H9 (cell line): ENCODE data around the gene CBX5. TPM values are rescaled to one million over a fixed set of nuclear protein-coding genes. Genes with fewer than 3 reads are reported as not detected.

ENCODE experiments used
- DNase-seq: peaks from one replicate; pipeline ENCODE4 v3.0.0-alpha.2; 2017
- H2AFZ ChIP-seq: one replicate; pipeline ENCODE4 v1.6.1; 2013; ENCODE audit warnings: mild to moderate bottlenecking, low read length, control low read depth, moderate library complexity
- H2AK5ac ChIP-seq: 2 replicates; pipeline ENCODE4 v1.6.1; 2013; ENCODE audit warnings: low read length, control low read depth, mixed read lengths; ENCODE audit not compliant: insufficient read length
- H2BK120ac ChIP-seq: one replicate; pipeline ENCODE4 v1.6.1; 2013; ENCODE audit warnings: low read depth, mild to moderate bottlenecking, low read length, control low read depth, inconsistent platforms; ENCODE audit not compliant: poor library complexity, severe bottlenecking
- H2BK12ac ChIP-seq: 2 replicates; pipeline ENCODE4 v1.6.1; 2013; ENCODE audit warnings: low read length, control low read depth, mixed read lengths, low read depth; ENCODE audit not compliant: insufficient read length
- H2BK15ac ChIP-seq: 2 replicates; pipeline ENCODE4 v1.6.1; 2013; ENCODE audit warnings: low read depth, low read length, control low read depth
- H2BK20ac ChIP-seq: one replicate; pipeline ENCODE4 v1.6.1; 2013; ENCODE audit warnings: low read depth, mild to moderate bottlenecking, low read length, control low read depth, inconsistent platforms; ENCODE audit not compliant: poor library complexity, severe bottlenecking
- H2BK5ac ChIP-seq: 2 replicates; pipeline ENCODE4 v1.6.1; 2013; ENCODE audit warnings: low read length, control low read depth, mixed read lengths; ENCODE audit not compliant: insufficient read length
- H3K14ac ChIP-seq: 2 replicates; pipeline ENCODE4 v1.6.1; 2013; ENCODE audit warnings: low read length, control low read depth; ENCODE audit not compliant: insufficient read depth
- H3K18ac ChIP-seq: 2 replicates; pipeline ENCODE4 v1.6.1; 2013; ENCODE audit warnings: low read depth, mild to moderate bottlenecking, mixed read lengths, low read length, control low read depth; ENCODE audit not compliant: insufficient read length
- H3K23ac ChIP-seq: 2 replicates; pipeline ENCODE4 v1.6.1; 2013; ENCODE audit warnings: low read length, control low read depth, mixed read lengths, low read depth; ENCODE audit not compliant: insufficient read length
- H3K23me2 ChIP-seq: 2 replicates; pipeline ENCODE4 v1.6.1; 2013; ENCODE audit warnings: low read depth, mild to moderate bottlenecking, mixed read lengths, low read length, control low read depth; ENCODE audit not compliant: insufficient read length, poor library complexity, severe bottlenecking
- H3K27ac ChIP-seq: 2 replicates; pipeline ENCODE4 v1.5.1; 2013; ENCODE audit warnings: low read length, control low read depth, mixed read lengths, low read depth; ENCODE audit not compliant: insufficient read length
- H3K27me3 ChIP-seq: 2 replicates; pipeline ENCODE4 v1.6.1; 2013; ENCODE audit warnings: low read length, control low read depth, inconsistent platforms; ENCODE audit not compliant: insufficient read depth
- H3K4ac ChIP-seq: 2 replicates; pipeline ENCODE4 v1.6.1; 2013; ENCODE audit warnings: low read depth, mild to moderate bottlenecking, control low read depth, inconsistent platforms, low read length, moderate library complexity
- H3K4me1 ChIP-seq: 2 replicates; pipeline ENCODE4 v1.6.1; 2013; ENCODE audit warnings: low read length, control low read depth, inconsistent platforms; ENCODE audit not compliant: insufficient read depth
- H3K4me2 ChIP-seq: 2 replicates; pipeline ENCODE4 v1.6.1; 2013; ENCODE audit warnings: low read length, control low read depth, mixed read lengths; ENCODE audit not compliant: insufficient read length, insufficient read depth
- H3K56ac ChIP-seq: 2 replicates; pipeline ENCODE4 v1.6.1; 2013; ENCODE audit warnings: low read depth, mild to moderate bottlenecking, mixed read lengths, low read length, control low read depth; ENCODE audit not compliant: insufficient read length
- H3K79me1 ChIP-seq: 2 replicates; pipeline ENCODE4 v1.6.1; 2013; ENCODE audit warnings: low read depth, mild to moderate bottlenecking, moderate library complexity, low read length, control low read depth, inconsistent platforms; ENCODE audit not compliant: insufficient read depth, poor library complexity, severe bottlenecking
- H3K79me2 ChIP-seq: 2 replicates; pipeline ENCODE4 v1.6.1; 2013; ENCODE audit warnings: low read length, control low read depth, inconsistent platforms; ENCODE audit not compliant: insufficient read depth
- H3K9ac ChIP-seq: 2 replicates; pipeline ENCODE4 v1.6.1; 2013; ENCODE audit warnings: low read length, control low read depth, mixed read lengths; ENCODE audit not compliant: insufficient read length; ENCODE audit errors: extremely low read depth
- H3K9me3 ChIP-seq: one replicate; pipeline ENCODE4 v1.6.1; 2013; ENCODE audit warnings: low read depth, low read length, inconsistent platforms; ENCODE audit not compliant: control insufficient read depth
- H3T11ph ChIP-seq: one replicate; pipeline ENCODE4 v1.6.1; 2013; ENCODE audit warnings: mild to moderate bottlenecking, low read length, control low read depth, inconsistent platforms
- H4K20me1 ChIP-seq: one replicate; pipeline ENCODE4 v1.6.1; 2013; ENCODE audit not compliant: control insufficient read depth, insufficient read length, insufficient read depth
- H4K5ac ChIP-seq: 2 replicates; pipeline ENCODE4 v1.6.1; 2013; ENCODE audit warnings: low read depth, mild to moderate bottlenecking, mixed read lengths, low read length, control low read depth; ENCODE audit not compliant: insufficient read length
- H4K8ac ChIP-seq: replicated peaks from 2 replicates; pipeline ENCODE4 v1.6.1; 2013; ENCODE audit warnings: low read length, control low read depth, mixed read lengths, low read depth; ENCODE audit not compliant: insufficient read length
- H4K91ac ChIP-seq: 2 replicates; pipeline ENCODE4 v1.6.1; 2013; ENCODE audit warnings: low read depth, mild to moderate bottlenecking, moderate library complexity, mixed read lengths, low read length, control low read depth; ENCODE audit not compliant: insufficient read length
- H3K27ac Mint-ChIP-seq, 3 experiments: 2 replicates in 2 of 3; 3 replicates in 1 of 3; pipeline ENCODE4 v1.8.0; 2020 to 2021; ENCODE audit warnings: mixed read lengths in 3 of 3, mild to moderate bottlenecking in 1 of 3, moderate library complexity in 1 of 3
- H3K27me3 Mint-ChIP-seq: 2 replicates; pipeline ENCODE4 v1.8.0; 2021; ENCODE audit warnings: low read depth, mild to moderate bottlenecking, moderate library complexity, mixed read lengths
- H3K36me3 Mint-ChIP-seq, 3 experiments: 2 replicates in 2 of 3; 3 replicates in 1 of 3; pipeline ENCODE4 v1.8.0; 2020 to 2021; ENCODE audit warnings: low read depth in 3 of 3, mixed read lengths in 3 of 3; ENCODE audit not compliant: insufficient read depth in 1 of 3
- H3K4me1 Mint-ChIP-seq, 2 experiments: 2 replicates each; pipeline ENCODE4 v1.8.0; 2020; ENCODE audit warnings: mixed read lengths in 2 of 2
- H3K4me3 Mint-ChIP-seq, 2 experiments: 2 replicates in 1 of 2; 3 replicates in 1 of 2; pipeline ENCODE4 v1.8.0; 2020 to 2021; ENCODE audit warnings: mild to moderate bottlenecking in 2 of 2, mixed read lengths in 2 of 2, moderate library complexity in 1 of 2
- H3K9me3 Mint-ChIP-seq, 2 experiments: 2 replicates in 1 of 2; 3 replicates in 1 of 2; pipeline ENCODE4 v1.8.0; 2020; ENCODE audit warnings: mild to moderate bottlenecking in 2 of 2, mixed read lengths in 2 of 2, moderate library complexity in 1 of 2
- CTCF ChIP-seq: fragments of 200-600 bp; sonication (generic); conservative IDR thresholded peaks from 3 replicates; pipeline ENCODE4 v1.8.0; 2021; ENCODE audit warnings: antibody characterized with exemption, mild to moderate bottlenecking
- WGBS: extraction: QIAGEN DNeasy Blood & Tissue Kit; methylation state at CpG from one replicate; pipeline ENCODE4 v1.1.7; 2013; ENCODE audit warnings: missing lambda C conversion rate, low lambda C conversion rate, mixed read lengths; ENCODE audit not compliant: insufficient read length; ENCODE audit errors: extremely low coverage; 5-methylcytosine and 5-hydroxymethylcytosine counted together
- total RNA-seq: library from RNA; stranded (reverse); gene quantifications from 2 replicates; pipeline ENCODE4 v1.2.1, GENCODE V29; 2021

Gene CBX5
- total RNA-seq, 1 experiment from 2014 or later: 206 TPM

- Histone ChIP-seq H2BK15ac (no peak overlapping the region), H3T11ph (no peak overlapping the region), H2BK20ac (no peak overlapping the region), H2AFZ (no peak overlapping the region), H3K27me3 (no peaks in the 10 kb centered on the region), H3K79me1 (no peaks in the 10 kb centered on the region), H3K23ac (no peak overlapping the region), H2BK12ac (no peak overlapping the region), H3K4me1 (no peaks in the 10 kb centered on the region), H4K5ac (no peak overlapping the region), H3K4me2 (no peak overlapping the region), H4K8ac (no peak overlapping the region), H3K18ac (no peak overlapping the region), H3K14ac (no peak overlapping the region), H2BK120ac (no peak overlapping the region), H3K9me3 (no peaks in the 10 kb centered on the region), H3K4ac (no peak overlapping the region), H4K91ac (no peak overlapping the region), H3K79me2 (no peaks in the 10 kb centered on the region), H2BK5ac (no peak overlapping the region), H4K20me1 (no peaks in the 10 kb centered on the region), H3K9ac (no peak overlapping the region), H2AK5ac (no peak overlapping the region), H3K56ac (no peak overlapping the region), H3K23me2 (no peaks in the 10 kb centered on the region), H3K27ac (no peak overlapping the region)
- Mint-ChIP-seq H3K27ac (no peak overlapping the region), H3K27me3 (peaks cover 8% of the 10 kb centered on the region), H3K36me3 (no peaks in the 10 kb centered on the region), H3K9me3 (no peaks in the 10 kb centered on the region), H3K4me1 (peaks cover 8 to 13% of the 10 kb centered on the region in 2 experiments), H3K4me3 (no peak overlapping the region)
- WGBS: no CpG with 5 or more reads among the region's 2 CpGs
- DNase-seq: no peak
- TF ChIP-seq CTCF: no peak
Observed at GRCh38 chr12:54311051-54311450, 31.1 kb upstream of the CBX5 start.
